Cardiac atrium fibroblast (primary cell): Measurements from ENCODE around the gene INHBE. TPM values are rescaled to one million over a fixed set of nuclear protein-coding genes. Genes with fewer than 3 reads are reported as not detected.

ENCODE experiments used
- total RNA-seq: library from RNA; depleted of rRNA; stranded (reverse); fragments of >200 nt; gene quantifications from 2 replicates; pipeline ENCODE4 v1.2.3, GENCODE V29; 2015

INHBE gene, protein sequence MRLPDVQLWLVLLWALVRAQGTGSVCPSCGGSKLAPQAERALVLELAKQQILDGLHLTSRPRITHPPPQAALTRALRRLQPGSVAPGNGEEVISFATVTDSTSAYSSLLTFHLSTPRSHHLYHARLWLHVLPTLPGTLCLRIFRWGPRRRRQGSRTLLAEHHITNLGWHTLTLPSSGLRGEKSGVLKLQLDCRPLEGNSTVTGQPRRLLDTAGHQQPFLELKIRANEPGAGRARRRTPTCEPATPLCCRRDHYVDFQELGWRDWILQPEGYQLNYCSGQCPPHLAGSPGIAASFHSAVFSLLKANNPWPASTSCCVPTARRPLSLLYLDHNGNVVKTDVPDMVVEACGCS
- total RNA-seq: 0.36 and 1.1 TPM in 2 replicates

DNA sequence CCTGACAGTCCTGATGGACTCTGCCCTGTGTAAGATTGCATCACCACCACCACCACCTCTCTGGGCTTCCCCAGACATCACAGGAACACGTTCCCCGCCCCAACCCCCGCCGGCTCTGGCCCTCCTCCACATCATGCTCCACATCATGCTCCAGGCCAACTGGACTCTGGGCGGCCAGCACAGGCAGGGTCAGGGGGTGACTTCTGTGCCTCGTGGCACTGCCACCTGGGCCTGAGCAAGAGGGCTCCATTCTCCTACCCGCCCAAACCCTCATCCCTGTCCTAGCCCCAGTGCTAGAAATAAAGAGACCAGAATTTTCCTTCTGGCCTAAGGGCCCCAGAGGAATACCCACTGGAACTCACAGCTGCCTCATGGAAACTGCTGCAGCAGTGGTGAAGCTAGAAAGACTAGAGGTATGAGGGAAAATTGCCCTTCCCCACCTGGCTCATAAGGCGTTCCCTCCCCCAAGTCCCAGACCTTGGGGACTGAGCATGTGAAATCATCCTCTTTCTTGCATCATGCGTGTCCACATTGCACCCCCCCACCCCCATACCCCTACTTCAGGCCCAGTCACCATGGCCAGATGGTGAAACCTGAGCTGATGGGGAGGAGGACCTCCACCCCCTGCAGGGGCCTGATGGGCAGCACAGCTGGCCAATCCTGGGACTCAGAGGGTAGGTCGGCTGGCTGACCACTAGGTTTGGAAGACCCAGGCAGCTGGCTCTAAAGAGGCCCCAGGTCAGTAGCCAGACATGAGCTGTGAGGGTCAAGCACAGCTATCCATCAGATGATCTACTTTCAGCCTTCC lies at the start of gene INHBE:
TSS of gene INHBE (plus strand) at position 742 of the 808 bp plus-strand sequence. CDS start 230 bp downstream, outside the sequence.

DNA sequence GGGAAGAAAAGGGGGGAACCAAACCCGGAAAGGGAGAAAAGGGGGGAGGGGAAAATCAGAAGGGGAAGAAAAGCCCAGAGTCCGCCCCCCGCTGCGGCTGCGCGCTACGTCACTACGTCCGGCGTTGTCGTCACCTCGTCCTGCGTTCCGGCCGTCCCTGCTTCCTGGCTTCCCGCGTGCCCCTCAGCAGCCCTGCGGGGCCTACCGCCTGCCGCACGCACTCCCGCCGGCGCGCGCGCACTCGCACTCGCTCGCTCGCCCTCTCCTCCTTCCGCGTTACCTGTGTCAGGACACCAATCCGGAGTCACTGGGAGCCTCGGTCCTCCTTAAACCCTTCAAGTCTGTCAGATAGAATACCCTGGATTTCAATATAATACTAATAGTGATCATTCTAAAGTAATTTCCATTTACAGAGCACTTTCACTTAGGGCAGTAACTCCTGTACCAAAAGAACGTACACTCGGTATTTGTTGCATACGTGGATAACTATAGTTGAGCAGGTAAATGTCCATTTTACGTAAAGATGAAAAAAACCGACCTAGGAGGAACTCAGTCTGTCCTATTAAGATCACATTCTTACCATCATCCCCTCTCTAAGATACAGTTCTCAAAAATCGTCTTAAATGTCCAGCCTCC lies 24.1 kb upstream of the INHBE start, which contains the start of gene R3HDM2:
TSS of gene R3HDM2 (minus strand) at position 113 of the 636 bp plus-strand sequence. CDS start 120,615 bp downstream, outside the sequence.

DNA sequence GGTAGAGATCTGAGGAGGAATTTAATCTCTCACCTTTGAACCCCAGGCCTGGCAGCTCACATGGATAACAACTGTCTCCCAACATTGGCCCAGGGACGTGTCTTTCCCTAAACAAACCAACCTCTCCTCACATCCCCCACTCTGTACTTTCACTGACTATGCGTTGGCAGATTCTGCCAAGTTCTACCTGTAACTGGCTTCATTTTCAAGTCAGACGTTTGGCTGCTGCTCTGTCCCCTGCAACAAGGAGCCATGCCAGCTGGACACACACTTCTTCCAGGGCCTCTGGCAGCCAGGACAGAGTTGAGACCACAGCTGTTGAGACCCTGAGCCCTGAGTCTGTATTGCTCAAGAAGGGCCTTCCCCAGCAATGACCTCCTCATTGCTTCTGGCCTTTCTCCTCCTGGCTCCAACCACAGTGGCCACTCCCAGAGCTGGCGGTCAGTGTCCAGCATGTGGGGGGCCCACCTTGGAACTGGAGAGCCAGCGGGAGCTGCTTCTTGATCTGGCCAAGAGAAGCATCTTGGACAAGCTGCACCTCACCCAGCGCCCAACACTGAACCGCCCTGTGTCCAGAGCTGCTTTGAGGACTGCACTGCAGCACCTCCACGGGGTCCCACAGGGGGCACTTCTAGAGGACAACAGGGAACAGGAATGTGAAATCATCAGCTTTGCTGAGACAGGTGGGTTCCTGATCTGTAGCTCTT lies 20.4 kb upstream of the INHBE start, which contains the start of gene INHBC:
TSS of gene INHBC (plus strand) at position 268 of the 707 bp plus-strand sequence. CDS start at position 371, 103 bp downstream.

DNA sequence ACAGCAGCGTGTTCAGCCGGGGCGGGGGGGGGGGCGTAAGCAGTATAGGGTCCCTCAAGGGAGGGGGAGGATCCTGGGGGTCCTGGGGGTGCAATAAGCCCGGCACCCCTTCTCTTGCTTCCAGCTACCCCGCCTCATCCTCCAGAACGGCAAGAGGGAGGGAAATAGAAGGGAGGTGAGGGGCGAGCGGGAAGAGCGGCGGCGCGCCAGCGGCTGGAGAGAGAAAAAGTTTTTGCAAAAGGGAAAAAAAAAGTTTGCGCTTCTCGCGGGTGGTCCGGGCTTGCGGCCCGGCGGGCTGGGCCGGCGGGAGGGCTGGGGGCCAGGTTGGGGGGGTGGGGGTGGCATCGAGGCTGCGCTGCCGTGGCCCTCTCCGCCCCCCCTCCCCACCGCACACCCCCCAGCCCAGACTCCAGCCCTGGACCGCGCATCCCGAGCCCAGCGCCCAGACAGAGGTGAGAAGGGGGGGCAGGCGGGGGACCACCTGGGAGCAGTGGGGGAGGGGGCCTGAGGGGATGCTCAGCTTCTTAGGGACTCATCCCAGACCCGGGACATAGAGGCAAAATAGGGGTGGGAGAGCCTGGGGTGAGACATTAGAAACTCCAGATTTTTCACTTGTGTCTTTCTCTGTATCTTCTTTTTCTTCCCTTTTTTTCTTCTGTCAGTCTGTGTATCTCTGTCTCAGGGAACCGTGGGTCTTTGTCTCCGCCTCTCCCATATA lies 4.8 kb downstream of the INHBE start, which contains the start of gene GLI1:
TSS of gene GLI1 (plus strand) at position 36 of the 718 bp plus-strand sequence. CDS start 3,907 bp downstream, outside the sequence.

DNA sequence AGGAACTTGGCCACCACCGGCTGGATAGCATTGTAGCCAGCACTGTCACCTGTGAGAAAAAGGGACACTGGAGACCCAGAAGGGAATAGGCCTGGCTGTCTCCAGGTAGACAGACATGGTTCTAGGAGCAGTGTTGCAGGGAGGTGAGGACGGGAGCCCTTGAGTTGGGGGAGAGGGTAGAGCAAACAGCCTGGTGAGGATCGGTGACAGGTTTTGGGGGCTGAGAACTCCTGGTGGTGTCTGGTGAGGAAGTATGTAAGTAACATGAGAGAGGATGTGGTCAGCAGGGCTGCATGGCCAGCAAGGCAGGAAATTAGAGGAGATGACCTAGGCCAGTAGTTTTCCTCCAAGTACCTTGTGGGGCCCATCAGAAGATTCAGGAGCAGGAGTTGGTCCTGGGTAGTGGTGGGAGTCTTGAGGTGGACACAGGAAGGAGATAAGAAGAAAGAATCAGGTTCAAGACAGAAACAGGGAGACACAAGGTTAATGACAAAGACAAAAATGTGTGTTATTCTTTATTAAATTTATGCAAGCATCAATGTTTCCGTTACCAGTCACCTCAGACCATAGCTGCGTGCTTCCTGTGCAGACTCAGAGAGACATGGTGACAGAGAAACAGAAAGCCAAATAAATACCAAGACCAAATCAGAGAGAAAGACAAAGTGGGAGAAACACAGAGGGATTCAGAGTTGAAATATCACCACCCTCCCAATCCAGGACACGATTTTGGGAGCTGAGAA lies 24.4 kb downstream of the INHBE start, which contains the start of gene ARHGAP9:
TSS of gene ARHGAP9 (minus strand) at position 491 of the 740 bp plus-strand sequence. CDS start at position 31, 460 bp downstream.

DNA sequence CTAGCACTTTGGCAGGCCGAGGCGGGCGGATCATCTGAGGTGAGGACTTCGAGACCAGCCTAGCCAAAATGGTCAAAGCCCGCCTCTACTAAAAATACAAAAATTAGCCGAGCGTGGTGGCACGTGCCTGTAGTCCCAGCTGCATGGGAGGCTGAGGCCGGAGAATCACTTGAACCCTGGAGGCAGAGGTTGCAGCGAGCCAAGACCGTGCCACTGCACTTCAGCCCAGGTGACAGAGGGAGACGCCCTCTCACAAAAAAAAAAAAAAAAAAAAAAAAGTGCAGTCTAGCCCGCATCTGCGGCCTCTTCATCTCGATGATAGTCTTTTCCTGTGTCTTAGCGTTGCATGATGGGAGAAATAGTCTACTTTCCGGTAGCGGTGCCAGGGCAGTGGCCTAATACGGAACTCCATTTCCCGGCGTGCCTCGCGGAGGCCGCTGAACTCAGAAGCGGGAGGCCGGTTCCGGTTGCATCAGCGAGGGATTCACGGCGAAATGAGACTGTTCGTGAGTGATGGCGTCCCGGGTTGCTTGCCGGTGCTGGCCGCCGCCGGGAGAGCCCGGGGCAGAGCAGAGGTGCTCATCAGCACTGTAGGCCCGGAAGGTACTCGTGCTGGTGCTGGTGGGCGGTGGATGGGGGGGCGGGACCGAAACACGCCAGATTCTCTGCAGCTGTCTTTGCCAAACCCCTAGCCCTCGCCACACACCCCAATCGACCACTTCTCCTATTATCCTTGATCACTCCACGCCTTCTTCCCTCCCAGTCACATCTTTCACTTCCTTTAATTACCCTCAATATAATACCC lies 32.7 kb downstream of the INHBE start, which contains the start of gene MARS1:
TSS of gene MARS1 (plus strand) at position 472 of the 805 bp plus-strand sequence. CDS start at position 495, 23 bp downstream.

Other genes starting within 250 kb of the INHBE start
- 13.7 and 23.3 TPM in 2 replicates for gene NXPH4, start 238.5 kb upstream of the INHBE start, total RNA-seq
- 205 TPM in 2 replicates for gene SHMT2, start 225.6 kb upstream of the INHBE start, total RNA-seq
- not detected in 2 replicates for gene STAC3, start 204.1 kb upstream of the INHBE start, total RNA-seq
- gene R3HDM2, start 24.3 kb upstream of the INHBE start, total RNA-seq: 15.2 and 18.1 TPM in 2 replicates
- gene INHBC, start 20.5 kb upstream of the INHBE start, total RNA-seq: not detected in 2 replicates
- not detected in 2 replicates for gene GLI1, start 4.5 kb downstream of the INHBE start, total RNA-seq
- under 0.01 and 2.9 TPM in 2 replicates for gene ARHGAP9, start 24.6 kb downstream of the INHBE start, total RNA-seq
- gene MARS1, start 32.8 kb downstream of the INHBE start, total RNA-seq: 82.6 and 93.7 TPM in 2 replicates
- gene DDIT3, start 65.2 kb downstream of the INHBE start, total RNA-seq: 43.5 and 52.7 TPM in 2 replicates
- 9.9 and 15.0 TPM in 2 replicates for gene MBD6, start 67.5 kb downstream of the INHBE start, total RNA-seq
- gene DCTN2, start 91.9 kb downstream of the INHBE start, total RNA-seq: 126 and 150 TPM in 2 replicates
- gene KIF5A, start 94.7 kb downstream of the INHBE start, total RNA-seq: not detected in 2 replicates
- gene PIP4K2C, start 135.9 kb downstream of the INHBE start, total RNA-seq: 11.0 and 19.4 TPM in 2 replicates
- 4.7 and 5.3 TPM in 2 replicates for gene DTX3, start 149.5 kb downstream of the INHBE start, total RNA-seq
- 10.5 and 11.0 TPM in 2 replicates for gene ARHGEF25, start 156.1 kb downstream of the INHBE start, total RNA-seq
- gene B4GALNT1, start 177.9 kb downstream of the INHBE start, total RNA-seq: 0.16 and 0.18 TPM in 2 replicates
- 310 and 312 TPM in 2 replicates for gene OS9, start 238.8 kb downstream of the INHBE start, total RNA-seq